ENCODE data around the gene CSH2. TPM values are rescaled to one million over a fixed set of nuclear protein-coding genes. Genes with fewer than 3 reads are reported as not detected.
A peak's percentile ranks its signal among the peaks of the same experiment; 100 is the strongest.
"Not testable (repeated sequence)": the region's sequence is repeated elsewhere in the genome, so short reads cannot be mapped to it uniquely, and the experiment has no call there.

The CSH2 gene
- total and polyA plus RNA-seq, 5 experiments from 2014 or later, result not detected

DNA sequence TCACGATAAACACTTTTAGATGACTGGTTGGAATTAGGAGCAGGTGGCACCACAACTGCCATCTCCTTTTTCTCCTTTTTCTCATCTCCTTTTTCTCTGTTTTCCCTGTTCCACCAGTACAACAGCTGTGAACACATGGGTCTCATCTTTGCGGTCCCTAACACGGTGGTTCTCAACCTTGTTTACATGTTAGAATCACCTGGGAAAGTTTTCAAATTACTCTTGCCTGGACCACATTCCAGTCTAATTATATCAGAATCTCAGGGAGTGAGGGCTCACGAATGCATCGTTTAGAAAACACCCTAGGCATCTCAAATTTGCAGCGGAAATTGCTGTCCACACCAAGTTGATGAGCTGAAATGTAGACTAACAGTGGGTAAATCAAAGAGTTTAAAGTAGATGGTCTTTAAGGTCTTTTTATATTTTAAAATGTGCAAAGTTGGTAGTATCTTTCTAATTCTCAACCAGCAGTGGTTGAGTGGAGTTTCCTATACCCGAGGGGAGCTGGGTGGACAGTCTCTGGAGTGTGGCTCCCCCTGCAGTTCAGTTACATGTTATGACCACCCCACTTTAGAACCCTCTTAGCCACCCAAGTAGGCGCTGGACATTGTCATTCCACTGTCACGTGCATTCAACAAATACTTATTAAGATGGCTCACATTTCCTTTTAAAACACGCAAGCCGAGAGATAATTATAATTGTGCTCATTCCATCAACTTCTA, 19.0 kb upstream of the CSH2 start:
- H3K27me3 Mint-ChIP-seq, H3K4me3 Mint-ChIP-seq, POLR2A ChIA-PET, H3K4me1 Mint-ChIP-seq, H3K36me3 Mint-ChIP-seq, H3K27ac Mint-ChIP-seq, ATAC-seq, DNase-seq, H3K9me3 Mint-ChIP-seq: not testable (repeated sequence)

DNA sequence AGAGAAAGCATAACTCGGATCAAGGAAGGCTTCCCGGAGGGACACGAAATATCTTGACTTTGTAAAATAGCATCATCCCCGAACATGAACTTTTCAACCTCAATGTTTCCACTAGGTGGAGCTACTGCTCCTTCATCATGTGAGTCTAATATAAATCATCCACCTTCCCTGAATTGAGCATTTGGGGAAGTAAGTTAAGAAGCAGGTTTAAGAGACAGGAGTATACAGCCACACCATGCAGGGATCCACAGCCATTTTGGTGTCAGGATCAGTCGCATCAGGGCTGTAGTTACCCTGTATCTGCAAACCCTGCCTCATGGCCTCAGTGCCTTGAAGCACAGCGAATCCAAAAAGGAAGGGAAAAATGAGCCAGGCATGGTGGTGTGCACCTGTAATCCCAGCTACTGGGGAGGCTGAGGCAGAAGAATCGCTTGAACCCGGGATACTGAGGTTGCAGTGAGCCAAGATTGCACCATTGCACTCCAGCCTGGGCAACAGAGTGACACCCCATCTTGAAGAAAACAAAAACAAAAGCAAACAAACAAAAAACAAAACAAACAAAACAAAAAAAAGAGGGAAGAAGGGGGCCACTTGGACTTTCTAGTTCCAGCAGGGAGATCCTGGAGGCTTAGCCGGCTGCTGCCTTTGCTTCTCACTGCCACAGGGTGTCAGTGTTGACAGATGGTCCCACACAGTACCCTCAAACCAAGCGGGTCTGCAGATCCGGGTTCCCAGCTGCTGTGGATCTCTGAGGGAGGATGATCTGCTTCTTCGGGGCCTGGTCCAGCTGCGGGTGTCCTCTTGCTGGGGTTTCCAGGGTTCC, 15.8 kb upstream of the CSH2 start:
- not testable (repeated sequence) for H3K4me1 Mint-ChIP-seq

GRCh38 chr17:63885119-63885518, 11.6 kb upstream of the CSH2 start:
- H3K36me3 Mint-ChIP-seq, H3K9me3 Mint-ChIP-seq, H3K27ac Mint-ChIP-seq, POLR2A ChIA-PET, H3K4me3 Mint-ChIP-seq, ATAC-seq, H3K27me3 Mint-ChIP-seq, DNase-seq: not testable (repeated sequence)
- peaks cover 4 to 11% (median 9%) of the 10 kb centered on the region in 4 donors for H3K4me1 Mint-ChIP-seq

More for the DNA sequence above, 15.8 kb upstream of the CSH2 start:
- H3K9me3 Mint-ChIP-seq, H3K27me3 Mint-ChIP-seq, H3K36me3 Mint-ChIP-seq, H3K4me3 Mint-ChIP-seq, H3K27ac Mint-ChIP-seq: not testable (repeated sequence)
- ATAC-seq (peak; percentile 71 to 78), DNase-seq (peak in 4 of 10 donors; percentile 9 to 53 (median 28))
- POLR2A ChIA-PET, result interaction anchor here (0.7 kb wide), 1 partner anchor 131 kb away, joined by 3 read pairs; no protein-coding TSS in a partner anchor

GRCh38 chr17:63882626-63883126, 9.2 kb upstream of the CSH2 start:
- H3K36me3 Mint-ChIP-seq, H3K27ac Mint-ChIP-seq, DNase-seq, H3K4me1 Mint-ChIP-seq, H3K4me3 Mint-ChIP-seq, H3K9me3 Mint-ChIP-seq, ATAC-seq, H3K27me3 Mint-ChIP-seq: not testable (repeated sequence)
- POLR2A ChIA-PET, result interaction anchor here (0.6 to 0.7 kb wide), 2 partner anchors 144 to 1396 kb away, joined by 3 to 5 read pairs; no protein-coding TSS in a partner anchor

DNA sequence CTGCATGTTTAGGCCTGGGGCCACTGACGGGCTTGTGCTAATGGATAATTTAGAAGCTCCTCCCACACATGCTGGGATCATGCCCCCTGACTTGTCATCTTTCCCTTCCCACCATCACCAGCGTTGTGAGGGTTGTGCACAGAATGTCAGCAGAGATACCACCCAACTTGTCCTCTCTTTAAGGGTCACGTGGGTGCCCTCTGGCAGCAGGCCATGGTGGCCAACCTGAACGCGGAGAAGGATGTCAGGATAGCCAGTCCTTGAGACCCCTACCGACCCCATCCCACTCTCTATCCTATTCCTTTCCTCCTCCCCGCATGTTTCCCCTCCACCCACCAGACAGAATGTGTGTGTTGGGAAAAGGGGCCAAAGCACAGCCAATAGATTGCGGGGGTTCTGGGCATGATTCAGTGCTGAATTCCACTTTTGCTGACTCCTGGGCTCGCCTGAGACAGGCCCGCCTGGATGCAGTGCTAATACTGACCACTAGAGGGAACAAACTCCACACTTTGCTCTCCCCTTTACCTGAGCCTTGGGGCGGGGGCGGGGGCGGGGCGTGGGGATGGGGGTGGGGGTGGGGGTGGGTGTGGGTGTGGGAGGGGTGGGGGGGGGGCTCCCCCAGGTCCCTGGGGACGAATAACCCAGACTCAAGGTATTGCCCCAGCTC, 8.6 kb upstream of the CSH2 start, which contains the start of gene GH2:
GH2 (minus strand) TSS at position 10 of the 667 bp plus-strand sequence. CDS start 143 bp downstream, outside the sequence.
- peaks cover 0 to 6% (median 3%) of the 10 kb centered on the region in 4 donors for H3K4me1 Mint-ChIP-seq
- H3K36me3 Mint-ChIP-seq, result no peaks in the 10 kb centered on the region
- H3K27me3 Mint-ChIP-seq, result peaks cover 0 to 2% (median 0%) of the 10 kb centered on the region in 5 donors
- peak within 1 kb of the TSS in 1 of 10 donors; percentile 72 for H3K27ac Mint-ChIP-seq
- POLR2A ChIA-PET, result no interaction called here
- DNase-seq (peak; percentile 39 to 73 (median 54)), ATAC-seq (peak; percentile 90 to 94)
- H3K4me3 Mint-ChIP-seq, result no peak within 1 kb of the TSS
- no peaks in the 10 kb centered on the region for H3K9me3 Mint-ChIP-seq

- H3K27ac Mint-ChIP-seq, H3K27me3 Mint-ChIP-seq, POLR2A ChIA-PET, ATAC-seq, H3K4me3 Mint-ChIP-seq, DNase-seq, H3K9me3 Mint-ChIP-seq, H3K36me3 Mint-ChIP-seq, H3K4me1 Mint-ChIP-seq: not testable (repeated sequence)
Measured at GRCh38 chr17:63881337-63881736, 7.9 kb upstream of the CSH2 start.

DNA sequence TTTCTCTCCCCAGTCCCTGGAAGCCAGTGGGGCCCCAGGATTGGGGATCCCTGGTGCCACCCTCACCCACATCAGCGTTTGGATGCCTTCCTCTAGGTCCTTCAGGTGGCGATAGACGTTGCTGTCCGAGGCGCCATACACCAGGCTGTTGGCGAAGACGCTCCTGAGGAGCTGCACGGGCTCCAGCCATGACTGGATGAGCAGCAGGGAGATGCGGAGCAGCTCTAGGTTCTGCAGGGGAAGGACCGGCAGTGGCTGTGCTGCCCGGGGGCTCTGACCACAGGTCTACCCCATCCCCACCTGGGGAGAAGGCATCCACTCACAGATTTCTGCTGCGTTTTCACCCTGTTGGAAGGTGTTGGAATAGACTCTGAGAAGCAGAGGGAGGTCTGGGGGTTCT, 7.2 kb upstream of the CSH2 start:
- Mint-ChIP-seq H3K36me3 (no peaks in the 10 kb centered on the region), H3K4me1 (peaks cover 0 to 7% (median 3%) of the 10 kb centered on the region in 4 donors), H3K27ac (no peak overlapping the region), H3K9me3 (no peaks in the 10 kb centered on the region), H3K4me3 (no peak overlapping the region), H3K27me3 (no peaks in the 10 kb centered on the region)
- POLR2A ChIA-PET, result no interaction called here
- DNase-seq (no peak), ATAC-seq (no peak)

DNA sequence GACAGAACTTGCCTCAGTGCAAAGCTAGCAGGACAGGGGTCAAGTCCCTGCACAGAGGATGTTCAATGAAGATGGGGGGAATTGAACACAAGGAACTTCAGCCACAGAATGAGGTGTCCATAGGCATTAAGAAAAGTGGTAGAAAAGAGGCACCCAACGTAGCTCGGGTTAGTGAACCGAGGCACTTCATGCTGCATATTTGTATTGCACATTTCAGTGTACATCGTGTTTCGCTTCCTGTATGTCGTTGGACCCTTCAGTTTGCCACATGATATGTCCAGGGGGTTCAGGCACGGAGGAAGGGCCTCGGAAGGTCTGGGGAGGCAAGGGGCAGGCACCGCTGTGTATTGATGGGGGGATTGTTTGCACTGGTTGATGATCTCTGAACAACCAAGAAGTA, 4.9 kb upstream of the CSH2 start:
- H3K4me1 Mint-ChIP-seq, result peaks cover 0 to 12% (median 3%) of the 10 kb centered on the region in 4 donors
- DNase-seq, ATAC-seq, H3K9me3 Mint-ChIP-seq, POLR2A ChIA-PET, H3K27me3 Mint-ChIP-seq, H3K36me3 Mint-ChIP-seq, H3K4me3 Mint-ChIP-seq: not testable (repeated sequence)
- peak overlapping the region in 1 of 10 donors; percentile 50 for H3K27ac Mint-ChIP-seq

- POLR2A ChIA-PET, result interaction anchor here (0.6 kb wide), 1 partner anchor 229 kb away, joined by 3 read pairs; no protein-coding TSS in a partner anchor
- H3K36me3 Mint-ChIP-seq, H3K9me3 Mint-ChIP-seq, H3K4me1 Mint-ChIP-seq, H3K4me3 Mint-ChIP-seq, H3K27me3 Mint-ChIP-seq, DNase-seq, H3K27ac Mint-ChIP-seq, ATAC-seq: not testable (repeated sequence)
Measured at GRCh38 chr17:63874693-63875092, 1.2 kb upstream of the CSH2 start.

DNA sequence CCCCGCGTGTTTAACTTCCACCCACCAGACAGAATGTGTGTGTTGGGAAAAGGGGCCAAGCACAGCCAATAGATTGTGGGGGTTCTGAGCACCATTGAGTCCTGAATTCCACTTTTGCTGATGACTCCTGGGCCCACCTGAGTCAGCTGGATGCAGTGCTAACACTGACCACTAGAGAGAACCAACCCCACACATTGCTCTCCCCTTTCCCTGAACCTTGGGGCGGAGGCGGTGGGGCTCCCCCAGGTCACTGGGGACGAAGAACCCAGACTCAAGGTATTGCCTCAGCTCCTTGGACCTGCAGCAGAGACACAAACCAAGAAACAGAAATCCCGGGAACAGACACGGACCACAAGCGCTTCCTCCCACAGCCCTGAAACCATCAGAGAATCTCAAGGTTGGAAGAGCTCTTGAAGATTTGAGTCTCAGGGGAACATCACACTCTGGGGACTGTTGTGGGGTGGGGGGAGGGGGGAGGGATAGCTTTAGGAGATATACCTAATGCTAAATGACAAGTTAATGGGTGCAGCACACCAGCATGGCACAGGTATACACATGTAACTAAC, 667 bp upstream of the CSH2 start:
- not testable (repeated sequence) for H3K4me3 Mint-ChIP-seq, H3K4me1 Mint-ChIP-seq, H3K27ac Mint-ChIP-seq, ATAC-seq, H3K9me3 Mint-ChIP-seq, H3K36me3 Mint-ChIP-seq, H3K27me3 Mint-ChIP-seq, DNase-seq
- POLR2A ChIA-PET, result interaction anchor here (0.6 kb wide), 1 partner anchor 229 kb away, joined by 3 read pairs; no protein-coding TSS in a partner anchor

- H3K36me3 Mint-ChIP-seq, ATAC-seq, H3K27me3 Mint-ChIP-seq, H3K27ac Mint-ChIP-seq, DNase-seq, H3K9me3 Mint-ChIP-seq, H3K4me3 Mint-ChIP-seq, POLR2A ChIA-PET, H3K4me1 Mint-ChIP-seq: not testable (repeated sequence)
Measured at GRCh38 chr17:63871646-63872365, 1.7 kb downstream of the CSH2 start.

DNA sequence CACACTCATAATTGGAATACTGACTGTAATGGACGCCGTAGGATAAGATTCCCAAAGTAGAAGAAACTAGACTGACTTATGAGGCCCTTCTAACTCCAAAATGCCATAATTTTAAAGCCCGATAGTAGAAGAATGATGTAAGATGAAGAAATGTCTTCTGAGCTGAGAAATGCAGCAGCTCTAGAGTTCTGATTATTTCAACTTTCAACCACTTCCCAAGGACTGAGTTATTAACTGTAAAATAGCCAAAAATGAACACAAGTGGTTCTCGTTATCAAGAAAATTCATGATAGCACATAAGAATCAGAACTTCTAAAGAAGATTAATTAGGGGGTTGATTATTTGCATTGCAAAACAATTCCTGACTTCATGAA, 3.2 kb downstream of the CSH2 start:
- ATAC-seq, H3K9me3 Mint-ChIP-seq, H3K4me1 Mint-ChIP-seq, H3K36me3 Mint-ChIP-seq, POLR2A ChIA-PET, H3K4me3 Mint-ChIP-seq, H3K27ac Mint-ChIP-seq, DNase-seq, H3K27me3 Mint-ChIP-seq: not testable (repeated sequence)

Measured in naive thymus-derived CD8-positive, alpha-beta T cell (primary cell).